Smooth muscle cell (in vitro differentiated cells): ENCODE data around the gene DYNLRB2. TPM values are rescaled to one million over a fixed set of nuclear protein-coding genes. Genes with fewer than 3 reads are reported as not detected.

Source experiments
- DNase-seq: peaks from one replicate; lab custom pipeline; 2025; ENCODE audit not compliant: unreplicated experiment; lab: John Stamatoyannopoulos, UW
- H2AFZ ChIP-seq: fragments of 200-600 bp; sonication (generic); 2 replicates; pipeline ENCODE4 v1.6.0; 2016; ENCODE audit warnings: antibody characterized with exemption, low read depth, mild to moderate bottlenecking
- H3F3A ChIP-seq: fragments of 200-600 bp; sonication (generic); 2 replicates; pipeline ENCODE4 v1.6.0; 2017; ENCODE audit warnings: antibody characterized with exemption, low read depth
- H3K27ac ChIP-seq: fragments of 200-600 bp; sonication (generic); 2 replicates; pipeline ENCODE4 v1.5.1; 2016; ENCODE audit warnings: low read depth, mild to moderate bottlenecking
- H3K27me3 ChIP-seq: fragments of 200-600 bp; sonication (generic); 2 replicates; pipeline ENCODE4 v1.6.1; 2016; ENCODE audit warnings: low read depth, mild to moderate bottlenecking
- H3K36me3 ChIP-seq: fragments of 200-600 bp; sonication (generic); 2 replicates; pipeline ENCODE4 v1.5.1; 2016; ENCODE audit warnings: low read depth
- H3K4me1 ChIP-seq: fragments of 200-600 bp; sonication (generic); 2 replicates; pipeline ENCODE4 v1.5.1; 2016; ENCODE audit warnings: low read depth
- H3K4me2 ChIP-seq: fragments of 200-600 bp; sonication (generic); 2 replicates; pipeline ENCODE4 v1.6.0; 2016; ENCODE audit warnings: mild to moderate bottlenecking
- H3K4me3 ChIP-seq: fragments of 200-600 bp; sonication (generic); 2 replicates; pipeline ENCODE4 v1.5.1; 2016; ENCODE audit warnings: mild to moderate bottlenecking
- H3K79me2 ChIP-seq: fragments of 200-600 bp; sonication (generic); 2 replicates; pipeline ENCODE4 v1.6.0; 2016; ENCODE audit warnings: low read depth, mild to moderate bottlenecking
- H3K9ac ChIP-seq: fragments of 200-600 bp; sonication (generic); 2 replicates; pipeline ENCODE4 v1.6.0; 2016; ENCODE audit warnings: low read depth
- H3K9me3 ChIP-seq: fragments of 200-600 bp; sonication (generic); replicated peaks from 2 replicates; pipeline ENCODE4 v1.5.1; 2016; ENCODE audit warnings: low read depth
- H4K20me1 ChIP-seq: fragments of 200-600 bp; sonication (generic); 2 replicates; pipeline ENCODE4 v1.6.0; 2016; ENCODE audit warnings: low read depth
- WGBS: methylation state at CpG from one replicate; pipeline ENCODE4 v1.1.7; 2016; ENCODE audit warnings: low lambda C conversion rate; 5-methylcytosine and 5-hydroxymethylcytosine counted together
- polyA plus RNA-seq: library from polyadenylated mRNA; unstranded; fragments of >200 nt; fragmentation: Nextera tagmentation; extraction: Ambion mirVana; gene quantifications from 2 replicates; pipeline ENCODE4 v1.2.1, GENCODE V29; 2016
- total RNA-seq: library from RNA; depleted of rRNA; stranded (reverse); fragments of >200 nt; gene quantifications from 2 replicates; pipeline ENCODE4 v1.2.3, GENCODE V29; 2014
- TF ChIP-seq, protein P1 (sequence below): fragments of 200-600 bp; sonication (generic); IDR thresholded peaks from 2 replicates; pipeline ENCODE4 v1.5.1; 2017; ENCODE audit warnings: borderline replicate concordance, mild to moderate bottlenecking, antibody characterized with exemption; ENCODE audit not compliant: insufficient read depth, poor library complexity, severe bottlenecking

Gene DYNLRB2
- total and polyA plus RNA-seq, 2 experiments from 2014 or later = 0.58 TPM; not detected in 1

GRCh38 chr16:80519189-80519588 lies 21.6 kb upstream of the DYNLRB2 start:
- Histone ChIP-seq H3K27me3 (peaks cover 7% of the 10 kb centered on the region), H4K20me1 (no peaks in the 10 kb centered on the region), H3F3A (no peaks in the 10 kb centered on the region), H3K4me1 (no peaks in the 10 kb centered on the region), H2AFZ (no peak overlapping the region), H3K4me2 (no peak overlapping the region), H3K9ac (no peak overlapping the region), H3K4me3 (no peak overlapping the region), H3K9me3 (no peaks in the 10 kb centered on the region), H3K27ac (no peak overlapping the region), H3K36me3 (no peaks in the 10 kb centered on the region), H3K79me2 (no peaks in the 10 kb centered on the region)
- 74% methylated on average over 3 of the region's 3 CpGs for WGBS
- no peak for DNase-seq
- TF ChIP-seq, protein P1, sequence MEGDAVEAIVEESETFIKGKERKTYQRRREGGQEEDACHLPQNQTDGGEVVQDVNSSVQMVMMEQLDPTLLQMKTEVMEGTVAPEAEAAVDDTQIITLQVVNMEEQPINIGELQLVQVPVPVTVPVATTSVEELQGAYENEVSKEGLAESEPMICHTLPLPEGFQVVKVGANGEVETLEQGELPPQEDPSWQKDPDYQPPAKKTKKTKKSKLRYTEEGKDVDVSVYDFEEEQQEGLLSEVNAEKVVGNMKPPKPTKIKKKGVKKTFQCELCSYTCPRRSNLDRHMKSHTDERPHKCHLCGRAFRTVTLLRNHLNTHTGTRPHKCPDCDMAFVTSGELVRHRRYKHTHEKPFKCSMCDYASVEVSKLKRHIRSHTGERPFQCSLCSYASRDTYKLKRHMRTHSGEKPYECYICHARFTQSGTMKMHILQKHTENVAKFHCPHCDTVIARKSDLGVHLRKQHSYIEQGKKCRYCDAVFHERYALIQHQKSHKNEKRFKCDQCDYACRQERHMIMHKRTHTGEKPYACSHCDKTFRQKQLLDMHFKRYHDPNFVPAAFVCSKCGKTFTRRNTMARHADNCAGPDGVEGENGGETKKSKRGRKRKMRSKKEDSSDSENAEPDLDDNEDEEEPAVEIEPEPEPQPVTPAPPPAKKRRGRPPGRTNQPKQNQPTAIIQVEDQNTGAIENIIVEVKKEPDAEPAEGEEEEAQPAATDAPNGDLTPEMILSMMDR = no peak

DNA sequence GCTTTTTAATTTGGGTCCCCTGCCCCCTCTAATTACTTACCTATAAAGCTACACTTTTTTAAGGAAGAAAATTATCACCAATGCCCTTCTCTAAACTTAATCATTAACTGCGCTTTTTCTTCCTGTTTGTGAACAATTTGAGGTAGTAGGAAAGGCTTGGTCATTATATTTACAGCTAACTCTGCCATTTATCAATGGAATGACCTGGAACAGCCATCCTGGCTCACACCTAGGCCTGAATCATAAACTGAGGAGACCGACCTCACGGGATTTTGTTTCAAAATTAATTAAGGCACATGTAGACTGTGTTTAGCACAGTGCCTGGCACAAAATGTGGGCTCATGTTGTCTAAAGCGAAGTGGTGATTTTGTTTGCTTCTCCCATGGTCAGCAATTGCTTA lies 15.4 kb upstream of the DYNLRB2 start:
- Histone ChIP-seq H2AFZ (no peak overlapping the region), H3K27me3 (peaks cover 22% of the 10 kb centered on the region), H3K9ac (no peak overlapping the region), H3K4me1 (no peaks in the 10 kb centered on the region), H3K36me3 (no peaks in the 10 kb centered on the region), H3F3A (no peaks in the 10 kb centered on the region), H3K9me3 (no peaks in the 10 kb centered on the region), H3K27ac (no peak overlapping the region), H3K79me2 (no peaks in the 10 kb centered on the region), H3K4me3 (no peak overlapping the region), H3K4me2 (no peak overlapping the region), H4K20me1 (no peaks in the 10 kb centered on the region)
- no peak for DNase-seq
- 92% methylated on average over 4 of the region's 4 CpGs for WGBS
- TF ChIP-seq, protein P1 = no peak

- Histone ChIP-seq H3K4me3 (no peak overlapping the region), H3F3A (no peaks in the 10 kb centered on the region), H3K4me2 (peak overlapping the region; percentile 50), H3K79me2 (no peaks in the 10 kb centered on the region), H3K9me3 (no peaks in the 10 kb centered on the region), H3K36me3 (no peaks in the 10 kb centered on the region), H3K4me1 (no peaks in the 10 kb centered on the region), H4K20me1 (no peaks in the 10 kb centered on the region), H2AFZ (no peak overlapping the region), H3K27ac (no peak overlapping the region), H3K9ac (no peak overlapping the region), H3K27me3 (peaks cover 18% of the 10 kb centered on the region)
- no peak for DNase-seq
- 35% methylated on average over 6 of the region's 6 CpGs for WGBS
- TF ChIP-seq, protein P1 = peak; percentile 87
Observed at GRCh38 chr16:80526418-80527061, 14.3 kb upstream of the DYNLRB2 start.

DNA sequence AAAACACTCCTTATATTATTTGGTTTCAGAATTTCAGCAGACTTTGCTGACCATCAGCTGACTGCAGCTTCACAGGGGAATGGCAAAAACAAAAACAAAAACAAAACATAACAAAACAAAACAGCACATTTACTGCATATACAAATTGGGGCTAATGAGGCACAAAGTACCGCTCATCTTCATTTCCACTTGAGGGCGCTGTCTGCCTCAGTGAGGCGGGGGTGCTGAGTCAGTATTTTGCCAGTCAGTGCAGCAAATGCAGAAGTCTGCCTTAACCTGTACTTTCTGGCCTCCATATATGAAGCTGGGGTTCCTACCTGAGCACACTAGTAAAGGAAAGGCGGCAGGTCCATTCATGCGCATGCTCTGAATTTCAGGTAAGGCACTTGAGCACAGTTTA lies 13.5 kb upstream of the DYNLRB2 start:
- no peak overlapping the region for H3K9ac ChIP-seq
- no peak overlapping the region for H3K27ac ChIP-seq
- no peak for DNase-seq
- no peaks in the 10 kb centered on the region for H3K9me3 ChIP-seq
- no peaks in the 10 kb centered on the region for H3K4me1 ChIP-seq
- H3F3A ChIP-seq = no peaks in the 10 kb centered on the region
- H3K27me3 ChIP-seq = peaks cover 24% of the 10 kb centered on the region
- no peak overlapping the region for H2AFZ ChIP-seq
- TF ChIP-seq, protein P1 = peak; percentile 55
- H3K79me2 ChIP-seq = no peaks in the 10 kb centered on the region
- no peak overlapping the region for H3K4me3 ChIP-seq
- H3K4me2 ChIP-seq = no peak overlapping the region
- WGBS = 33% methylated on average over 5 of the region's 5 CpGs
- H4K20me1 ChIP-seq = no peaks in the 10 kb centered on the region
- no peaks in the 10 kb centered on the region for H3K36me3 ChIP-seq
